Measurements from ENCODE around the gene ARHGAP42. TPM values are rescaled to one million over a fixed set of nuclear protein-coding genes. Genes with fewer than 3 reads are reported as not detected.

ARHGAP42 gene
- total RNA-seq, 1 experiment from 2014 or later = 7.1 TPM

DNA sequence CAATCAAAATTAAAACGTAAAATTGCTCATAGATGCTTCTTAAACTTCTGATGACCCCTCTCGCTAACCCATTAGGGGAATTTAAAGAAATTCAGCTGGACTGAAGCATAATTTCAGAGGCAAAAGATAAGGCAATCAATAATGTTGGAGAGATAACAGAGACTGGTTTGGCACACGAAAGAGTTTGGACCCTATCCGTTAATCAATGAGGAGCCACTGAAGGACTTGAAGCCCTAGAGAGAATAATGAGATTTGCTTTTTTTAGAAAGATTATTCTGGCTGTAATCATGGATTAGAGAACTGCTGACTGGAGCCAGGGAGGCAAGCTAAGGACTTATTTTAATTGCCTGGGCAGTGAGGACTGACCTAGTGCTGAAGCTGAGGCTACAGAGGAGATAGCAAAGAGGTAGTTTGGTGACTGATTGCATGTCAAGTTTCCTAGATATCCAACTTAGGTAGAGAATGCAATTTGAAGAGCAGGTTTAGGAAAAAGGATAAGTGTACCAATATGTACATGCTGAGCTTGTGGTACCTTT is 11.9 kb upstream of the ARHGAP42 start:
- H3K36me3 ChIP-seq (ENCODE audit: control insufficient read depth, insufficient read depth, low read length) = no peaks in the 10 kb centered on the region
- no peak overlapping the region for H3K27ac ChIP-seq (ENCODE audit: low read length)
- DNase-seq (ENCODE audit: low read depth, low spot score) (no peak), ATAC-seq (no peak)
- CTCF ChIA-PET = interaction anchor here (0.5 to 0.8 kb wide), 3 partner anchors 12 to 1991 kb away, joined by 3 to 5 read pairs (median 3); no protein-coding TSS in a partner anchor
- TF ChIP-seq POLR2AphosphoS5 (IDR thresholded peaks at IDR 0.05; ENCODE audit: low read depth, low read length) = no peak
- no peak for TF ChIP-seq TCF7L2 (IDR thresholded peaks at IDR 0.05; ENCODE audit: low read depth, low read length)
- TF ChIP-seq, protein P1, sequence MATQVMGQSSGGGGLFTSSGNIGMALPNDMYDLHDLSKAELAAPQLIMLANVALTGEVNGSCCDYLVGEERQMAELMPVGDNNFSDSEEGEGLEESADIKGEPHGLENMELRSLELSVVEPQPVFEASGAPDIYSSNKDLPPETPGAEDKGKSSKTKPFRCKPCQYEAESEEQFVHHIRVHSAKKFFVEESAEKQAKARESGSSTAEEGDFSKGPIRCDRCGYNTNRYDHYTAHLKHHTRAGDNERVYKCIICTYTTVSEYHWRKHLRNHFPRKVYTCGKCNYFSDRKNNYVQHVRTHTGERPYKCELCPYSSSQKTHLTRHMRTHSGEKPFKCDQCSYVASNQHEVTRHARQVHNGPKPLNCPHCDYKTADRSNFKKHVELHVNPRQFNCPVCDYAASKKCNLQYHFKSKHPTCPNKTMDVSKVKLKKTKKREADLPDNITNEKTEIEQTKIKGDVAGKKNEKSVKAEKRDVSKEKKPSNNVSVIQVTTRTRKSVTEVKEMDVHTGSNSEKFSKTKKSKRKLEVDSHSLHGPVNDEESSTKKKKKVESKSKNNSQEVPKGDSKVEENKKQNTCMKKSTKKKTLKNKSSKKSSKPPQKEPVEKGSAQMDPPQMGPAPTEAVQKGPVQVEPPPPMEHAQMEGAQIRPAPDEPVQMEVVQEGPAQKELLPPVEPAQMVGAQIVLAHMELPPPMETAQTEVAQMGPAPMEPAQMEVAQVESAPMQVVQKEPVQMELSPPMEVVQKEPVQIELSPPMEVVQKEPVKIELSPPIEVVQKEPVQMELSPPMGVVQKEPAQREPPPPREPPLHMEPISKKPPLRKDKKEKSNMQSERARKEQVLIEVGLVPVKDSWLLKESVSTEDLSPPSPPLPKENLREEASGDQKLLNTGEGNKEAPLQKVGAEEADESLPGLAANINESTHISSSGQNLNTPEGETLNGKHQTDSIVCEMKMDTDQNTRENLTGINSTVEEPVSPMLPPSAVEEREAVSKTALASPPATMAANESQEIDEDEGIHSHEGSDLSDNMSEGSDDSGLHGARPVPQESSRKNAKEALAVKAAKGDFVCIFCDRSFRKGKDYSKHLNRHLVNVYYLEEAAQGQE (IDR thresholded peaks at IDR 0.05; ENCODE audit: insufficient read depth in 1 of 2, low read depth in 2 of 2, low read length in 1 of 2) = no peak
- TF ChIP-seq SIN3A (IDR thresholded peaks at IDR 0.05; ENCODE audit: borderline replicate concordance, insufficient read depth, low read depth, low read length) = no peak
- TF ChIP-seq, protein P2, sequence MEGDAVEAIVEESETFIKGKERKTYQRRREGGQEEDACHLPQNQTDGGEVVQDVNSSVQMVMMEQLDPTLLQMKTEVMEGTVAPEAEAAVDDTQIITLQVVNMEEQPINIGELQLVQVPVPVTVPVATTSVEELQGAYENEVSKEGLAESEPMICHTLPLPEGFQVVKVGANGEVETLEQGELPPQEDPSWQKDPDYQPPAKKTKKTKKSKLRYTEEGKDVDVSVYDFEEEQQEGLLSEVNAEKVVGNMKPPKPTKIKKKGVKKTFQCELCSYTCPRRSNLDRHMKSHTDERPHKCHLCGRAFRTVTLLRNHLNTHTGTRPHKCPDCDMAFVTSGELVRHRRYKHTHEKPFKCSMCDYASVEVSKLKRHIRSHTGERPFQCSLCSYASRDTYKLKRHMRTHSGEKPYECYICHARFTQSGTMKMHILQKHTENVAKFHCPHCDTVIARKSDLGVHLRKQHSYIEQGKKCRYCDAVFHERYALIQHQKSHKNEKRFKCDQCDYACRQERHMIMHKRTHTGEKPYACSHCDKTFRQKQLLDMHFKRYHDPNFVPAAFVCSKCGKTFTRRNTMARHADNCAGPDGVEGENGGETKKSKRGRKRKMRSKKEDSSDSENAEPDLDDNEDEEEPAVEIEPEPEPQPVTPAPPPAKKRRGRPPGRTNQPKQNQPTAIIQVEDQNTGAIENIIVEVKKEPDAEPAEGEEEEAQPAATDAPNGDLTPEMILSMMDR (IDR thresholded peaks at IDR 0.05) = no peak
- in situ Hi-C loops (cut with HindIII; ENCODE audit: low pct_unique_long_range_greater_than_20kb, low sequenced_read_pairs) = no loop called here
- H3K4me3 ChIP-seq (ENCODE audit: low read depth in 2 of 2, low read length in 2 of 2) = no peak overlapping the region
- H3K9me3 ChIP-seq (ENCODE audit: control insufficient read depth, insufficient read depth, low read depth, low read length) = no peaks in the 10 kb centered on the region
- intact Hi-C loops (cut with micrococcal nuclease; ENCODE audit: unreplicated experiment) = no loop called here
- no peaks in the 10 kb centered on the region for H3K27me3 ChIP-seq (ENCODE audit: control insufficient read depth, insufficient read depth, low read length)
- POLR2A ChIA-PET = no interaction called here
- BruUV-seq (replicated peaks) = no TSS peak
- no peaks in the 10 kb centered on the region for H3K4me1 ChIP-seq (ENCODE audit: control insufficient read depth, insufficient read depth, low read length)

DNA sequence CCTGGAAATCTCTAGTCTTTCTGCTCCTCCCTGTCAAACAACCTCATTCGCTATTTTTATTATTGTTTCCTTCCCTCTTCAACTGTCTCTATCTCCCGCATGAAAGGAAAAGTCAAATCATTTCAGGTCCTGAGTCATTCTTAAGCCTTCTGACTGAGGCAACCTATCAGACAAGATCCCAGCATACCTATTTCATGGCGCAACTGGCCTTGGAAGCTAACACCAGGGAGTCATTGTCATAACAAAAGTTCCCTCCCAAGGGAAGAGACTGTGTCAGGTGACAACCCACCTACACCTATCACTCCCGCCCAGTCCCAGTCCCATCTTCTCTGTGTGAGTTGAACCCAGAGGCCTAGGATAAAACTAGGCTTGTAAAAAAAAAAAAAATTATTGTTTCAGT is 10.2 kb upstream of the ARHGAP42 start:
- DNase-seq (ENCODE audit: low read depth, low spot score) = no peak
- no TSS peak for BruUV-seq (replicated peaks)

More for the DNA sequence above, 10.2 kb upstream of the ARHGAP42 start:
- in situ Hi-C loops (cut with HindIII; ENCODE audit: low pct_unique_long_range_greater_than_20kb, low sequenced_read_pairs) (no loop called here), intact Hi-C loops (cut with micrococcal nuclease; ENCODE audit: unreplicated experiment) (no loop called here)
- H3K4me1 ChIP-seq (ENCODE audit: control insufficient read depth, insufficient read depth, low read length) = 0 out of 2 replicates have a peak, but pooled peaks cover 4% of the 10 kb centered on the region
- ATAC-seq = no peak
- no peaks in the 10 kb centered on the region for H3K36me3 ChIP-seq (ENCODE audit: control insufficient read depth, insufficient read depth, low read length)
- H3K4me3 ChIP-seq (ENCODE audit: low read depth in 2 of 2, low read length in 2 of 2) = no peak overlapping the region
- no peaks in the 10 kb centered on the region for H3K9me3 ChIP-seq (ENCODE audit: control insufficient read depth, insufficient read depth, low read depth, low read length)
- ChIA-PET CTCF (no interaction called here), POLR2A (no interaction called here)
- H3K27ac ChIP-seq (ENCODE audit: low read length) = no peak overlapping the region
- no peaks in the 10 kb centered on the region for H3K27me3 ChIP-seq (ENCODE audit: control insufficient read depth, insufficient read depth, low read length)
- TF ChIP-seq, protein P1 (IDR thresholded peaks at IDR 0.05; ENCODE audit: insufficient read depth in 1 of 2, low read depth in 2 of 2, low read length in 1 of 2) = no peak
- TF ChIP-seq TCF7L2 (IDR thresholded peaks at IDR 0.05; ENCODE audit: low read depth, low read length) (no peak), POLR2AphosphoS5 (IDR thresholded peaks at IDR 0.05; ENCODE audit: low read depth, low read length) (no peak), SIN3A (IDR thresholded peaks at IDR 0.05; ENCODE audit: borderline replicate concordance, insufficient read depth, low read depth, low read length) (no peak)
- TF ChIP-seq, protein P2 (IDR thresholded peaks at IDR 0.05) = no peak

All from Panc1 (cell line).